ENCODE measurements around the gene EFNB1.

EFNB1 gene

DNA sequence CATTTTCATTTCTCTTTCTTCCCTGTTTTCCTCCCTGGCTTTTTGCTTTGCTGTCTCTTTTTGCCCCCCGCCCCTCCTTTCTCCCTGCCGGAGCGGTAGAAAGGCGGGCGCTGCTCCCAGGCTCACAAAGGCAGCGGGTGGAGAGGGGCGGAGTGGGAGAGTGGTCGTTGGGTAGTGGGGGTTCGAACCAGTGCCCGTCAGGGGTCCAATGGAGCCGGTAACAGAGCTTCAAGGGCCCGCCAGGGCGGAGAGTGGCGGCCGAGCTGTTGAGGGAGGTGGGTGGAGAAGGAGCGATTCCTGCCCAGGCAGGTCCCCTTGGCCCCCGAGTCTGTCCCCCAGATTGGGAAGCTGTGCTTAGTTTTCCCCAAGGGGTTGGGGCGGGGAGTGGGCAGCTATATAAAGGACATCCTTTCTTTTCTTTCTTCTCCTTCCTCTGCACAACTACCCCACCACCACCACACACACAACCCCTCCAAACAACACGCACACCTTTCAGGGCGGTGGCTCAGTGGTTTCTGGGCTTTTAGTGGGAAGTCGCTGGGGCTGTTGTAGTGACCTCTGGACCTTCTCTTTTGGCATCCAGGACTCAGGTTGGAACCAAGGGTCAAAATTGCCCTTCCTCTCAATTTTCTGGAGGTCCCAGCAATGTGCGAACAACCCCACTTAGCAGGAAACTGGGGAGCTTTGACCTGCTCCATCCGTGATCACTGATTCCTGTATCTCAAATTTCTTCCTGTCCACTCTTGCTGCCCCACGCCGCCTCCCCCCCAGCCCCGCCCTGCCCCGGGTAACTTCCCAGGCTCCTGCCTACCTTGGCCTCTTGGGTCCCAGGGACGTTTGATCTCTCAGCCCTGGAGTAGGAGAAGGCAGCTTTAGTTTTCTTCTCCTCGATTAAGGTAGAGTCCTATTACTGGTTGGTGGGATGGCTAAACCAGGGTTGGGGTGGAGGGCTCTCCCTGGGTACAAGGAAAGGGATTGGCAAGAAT lies 1.9 kb downstream of the EFNB1 start:
- Histone ChIP-seq H3K9ac (no peak overlapping the region), H3K4me1 (ENCODE audit: low read depth, poor library complexity, severe bottlenecking) (no peaks in the 10 kb centered on the region), H3K36me3 (ENCODE audit: insufficient read depth) (no peaks in the 10 kb centered on the region), H3K79me2 (ENCODE audit: insufficient read depth, low read depth) (no peaks in the 10 kb centered on the region), H3K4me2 (peak overlapping the region; percentile 48), H4K20me1 (ENCODE audit: insufficient read depth) (no peaks in the 10 kb centered on the region), H3K4me3 (IDR thresholded peaks at IDR 0.05; ENCODE audit: insufficient read depth, low read depth, low read length) (no peak overlapping the region), H3K27me3 (ENCODE audit: insufficient read depth, low read depth) (no peaks in the 10 kb centered on the region), H3K27ac (no peak overlapping the region), H2AFZ (ENCODE audit: low read depth) (no peak overlapping the region)
- TF ChIP-seq, protein P1, sequence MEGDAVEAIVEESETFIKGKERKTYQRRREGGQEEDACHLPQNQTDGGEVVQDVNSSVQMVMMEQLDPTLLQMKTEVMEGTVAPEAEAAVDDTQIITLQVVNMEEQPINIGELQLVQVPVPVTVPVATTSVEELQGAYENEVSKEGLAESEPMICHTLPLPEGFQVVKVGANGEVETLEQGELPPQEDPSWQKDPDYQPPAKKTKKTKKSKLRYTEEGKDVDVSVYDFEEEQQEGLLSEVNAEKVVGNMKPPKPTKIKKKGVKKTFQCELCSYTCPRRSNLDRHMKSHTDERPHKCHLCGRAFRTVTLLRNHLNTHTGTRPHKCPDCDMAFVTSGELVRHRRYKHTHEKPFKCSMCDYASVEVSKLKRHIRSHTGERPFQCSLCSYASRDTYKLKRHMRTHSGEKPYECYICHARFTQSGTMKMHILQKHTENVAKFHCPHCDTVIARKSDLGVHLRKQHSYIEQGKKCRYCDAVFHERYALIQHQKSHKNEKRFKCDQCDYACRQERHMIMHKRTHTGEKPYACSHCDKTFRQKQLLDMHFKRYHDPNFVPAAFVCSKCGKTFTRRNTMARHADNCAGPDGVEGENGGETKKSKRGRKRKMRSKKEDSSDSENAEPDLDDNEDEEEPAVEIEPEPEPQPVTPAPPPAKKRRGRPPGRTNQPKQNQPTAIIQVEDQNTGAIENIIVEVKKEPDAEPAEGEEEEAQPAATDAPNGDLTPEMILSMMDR (conservative IDR thresholded peaks at IDR 0.05; ENCODE audit: low read depth, low read length): no peak

DNA sequence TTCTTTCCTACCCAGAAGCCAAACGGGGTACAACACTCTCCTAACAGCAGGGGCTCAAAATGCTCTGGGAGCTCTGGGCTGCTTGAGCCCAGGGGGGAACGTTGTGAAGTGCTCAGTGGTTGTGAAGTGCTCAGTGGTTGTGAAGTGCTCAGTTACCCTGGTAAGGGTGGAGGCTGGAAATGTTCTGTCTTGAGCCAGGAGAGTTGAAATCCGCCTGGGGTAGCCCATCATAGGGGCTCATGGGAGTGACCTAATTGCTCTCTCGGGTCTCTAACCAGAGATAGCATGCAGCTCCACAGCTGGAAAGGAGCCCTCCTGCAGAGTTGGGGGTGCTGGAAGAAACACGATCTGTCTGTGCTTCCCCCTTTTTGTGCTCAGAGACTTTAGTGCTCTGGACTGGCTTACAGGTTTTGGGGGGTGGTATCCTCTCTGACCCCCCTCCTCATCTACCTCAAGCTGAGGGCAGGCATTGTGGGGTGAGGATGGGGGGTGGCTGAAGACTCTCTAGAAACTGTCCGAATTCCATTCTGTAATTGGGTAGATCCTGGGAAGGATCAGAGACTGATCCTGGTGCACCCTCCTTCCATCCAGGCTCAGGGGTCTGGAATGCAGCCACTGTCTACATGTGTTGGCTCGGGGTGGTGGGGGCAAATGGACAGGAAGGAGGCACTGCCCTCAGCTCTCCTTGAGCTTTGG lies 2.7 kb downstream of the EFNB1 start:
- H3K4me1 ChIP-seq (ENCODE audit: low read depth, poor library complexity, severe bottlenecking): no peaks in the 10 kb centered on the region
- H3K27ac ChIP-seq: no peak overlapping the region
- TF ChIP-seq, protein P1 (conservative IDR thresholded peaks at IDR 0.05; ENCODE audit: low read depth, low read length): no peak
- no peak overlapping the region for H3K4me3 ChIP-seq (IDR thresholded peaks at IDR 0.05; ENCODE audit: insufficient read depth, low read depth, low read length)
- H2AFZ ChIP-seq (ENCODE audit: low read depth): no peak overlapping the region
- H3K9ac ChIP-seq: no peak overlapping the region
- H4K20me1 ChIP-seq (ENCODE audit: insufficient read depth): no peaks in the 10 kb centered on the region
- no peaks in the 10 kb centered on the region for H3K79me2 ChIP-seq (ENCODE audit: insufficient read depth, low read depth)
- H3K27me3 ChIP-seq (ENCODE audit: insufficient read depth, low read depth): no peaks in the 10 kb centered on the region
- H3K4me2 ChIP-seq: no peak overlapping the region
- H3K36me3 ChIP-seq (ENCODE audit: insufficient read depth): no peaks in the 10 kb centered on the region

DNA sequence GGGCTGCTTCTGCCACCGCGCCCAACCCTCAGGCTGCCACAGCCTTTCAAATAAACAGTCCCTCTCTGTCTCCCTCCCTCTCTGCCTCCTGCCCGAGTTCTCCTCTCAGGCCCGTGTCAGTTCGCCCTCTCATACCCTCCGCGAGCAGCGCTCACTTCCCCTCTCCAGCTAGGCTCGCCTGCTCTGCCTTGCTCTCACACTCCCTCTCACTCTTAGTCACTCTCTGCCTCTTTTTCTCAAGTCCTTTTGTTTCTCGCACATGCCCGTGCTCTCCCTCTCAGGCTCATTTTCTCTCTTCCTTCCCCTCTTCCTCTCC lies 3.2 kb downstream of the EFNB1 start:
- H3K79me2 ChIP-seq (ENCODE audit: insufficient read depth, low read depth): no peaks in the 10 kb centered on the region
- no peaks in the 10 kb centered on the region for H3K36me3 ChIP-seq (ENCODE audit: insufficient read depth)
- no peak overlapping the region for H3K27ac ChIP-seq
- no peaks in the 10 kb centered on the region for H3K27me3 ChIP-seq (ENCODE audit: insufficient read depth, low read depth)
- no peak overlapping the region for H3K4me3 ChIP-seq (IDR thresholded peaks at IDR 0.05; ENCODE audit: insufficient read depth, low read depth, low read length)
- no peak overlapping the region for H3K9ac ChIP-seq
- H3K4me1 ChIP-seq (ENCODE audit: low read depth, poor library complexity, severe bottlenecking): no peaks in the 10 kb centered on the region
- no peaks in the 10 kb centered on the region for H4K20me1 ChIP-seq (ENCODE audit: insufficient read depth)
- H2AFZ ChIP-seq (ENCODE audit: low read depth): no peak overlapping the region
- no peak overlapping the region for H3K4me2 ChIP-seq
- TF ChIP-seq, protein P1 (conservative IDR thresholded peaks at IDR 0.05; ENCODE audit: low read depth, low read length): no peak

DNA sequence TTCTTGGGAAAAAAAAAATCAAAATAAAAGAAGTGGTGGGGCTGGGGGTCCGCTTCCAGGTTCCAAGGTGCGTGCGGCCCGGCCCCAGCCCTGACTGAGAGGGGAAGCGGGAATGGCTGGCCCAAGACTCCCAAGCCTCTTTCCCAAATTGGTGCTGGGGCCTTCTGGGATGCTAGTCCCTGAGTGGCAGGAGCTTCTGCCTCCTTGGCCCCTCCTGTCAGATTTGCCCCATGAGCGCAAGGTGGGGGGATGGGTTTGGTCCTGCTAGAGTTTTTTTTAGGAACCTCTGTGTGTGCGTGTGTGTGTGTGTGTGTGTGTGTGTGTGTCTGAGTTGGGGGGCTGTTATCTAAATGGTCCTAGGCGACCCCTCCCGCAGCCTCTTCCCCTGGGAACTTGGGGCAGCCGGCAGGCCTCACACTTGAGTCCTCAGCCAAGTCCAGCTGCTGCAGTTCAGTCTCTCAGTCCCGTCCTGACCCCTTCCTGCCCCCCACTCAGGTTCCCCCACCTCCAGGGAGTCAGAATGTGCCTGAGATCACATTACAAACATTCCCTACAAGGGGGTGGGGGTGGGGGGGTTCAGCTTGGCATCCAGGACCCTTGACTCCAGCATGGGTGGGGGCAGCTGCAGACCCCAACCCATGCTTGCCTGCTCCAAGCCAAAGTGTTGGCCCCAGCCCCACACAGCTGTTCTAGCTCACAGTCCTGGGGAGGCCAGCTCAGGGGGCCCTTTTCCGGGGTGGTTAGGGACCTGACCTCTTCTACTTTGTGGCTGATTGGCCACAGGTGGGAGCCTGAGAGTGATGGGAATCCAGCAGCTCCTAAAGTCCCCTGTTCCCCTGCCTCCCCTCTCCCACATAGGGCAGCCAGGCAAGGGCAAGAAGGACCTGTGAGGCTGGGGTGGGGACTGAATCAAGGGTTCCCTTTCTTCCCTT lies 4.0 kb downstream of the EFNB1 start:
- H3K4me2 ChIP-seq: no peak overlapping the region
- H3K27ac ChIP-seq: no peak overlapping the region
- no peak overlapping the region for H3K4me3 ChIP-seq (IDR thresholded peaks at IDR 0.05; ENCODE audit: insufficient read depth, low read depth, low read length)
- no peaks in the 10 kb centered on the region for H3K4me1 ChIP-seq (ENCODE audit: low read depth, poor library complexity, severe bottlenecking)
- H3K79me2 ChIP-seq (ENCODE audit: insufficient read depth, low read depth): no peaks in the 10 kb centered on the region
- no peaks in the 10 kb centered on the region for H3K27me3 ChIP-seq (ENCODE audit: insufficient read depth, low read depth)
- no peak overlapping the region for H3K9ac ChIP-seq
- no peaks in the 10 kb centered on the region for H3K36me3 ChIP-seq (ENCODE audit: insufficient read depth)
- H2AFZ ChIP-seq (ENCODE audit: low read depth): no peak overlapping the region
- H4K20me1 ChIP-seq (ENCODE audit: insufficient read depth): no peaks in the 10 kb centered on the region
- TF ChIP-seq, protein P1 (conservative IDR thresholded peaks at IDR 0.05; ENCODE audit: low read depth, low read length): no peak

Data from KMS-11 (cell line).